Omental fat pad (tissue), 4 donors: Measurements from ENCODE around the gene HMSD. TPM values are rescaled to one million over a fixed set of nuclear protein-coding genes. Genes with fewer than 3 reads are reported as not detected.
"Not testable (repeated sequence)": the region's sequence is repeated elsewhere in the genome, so short reads cannot be mapped to it uniquely, and the experiment has no call there.

Experiments
- ATAC-seq: fragments of 150-250 bp; one replicate; pipeline ENCODE4 v1.9.1; 2016; ENCODE audit warnings: mild to moderate bottlenecking, moderate library complexity; ENCODE audit not compliant: low FRiP score
- DNase-seq: peaks from one replicate; pipeline ENCODE4 v3.0.0-alpha.2; 2019; ENCODE audit warnings: low spot score
- CTCF ChIP-seq, 3 donors: fragments of 450-650 bp; IDR thresholded peaks; one replicate each; pipeline ENCODE4 v1.5.1; 2016 to 2017; ENCODE audit warnings: antibody characterized with exemption in 3 of 3, mild to moderate bottlenecking in 3 of 3, moderate library complexity in 2 of 3
- total RNA-seq, 4 donors: library from RNA; depleted of rRNA; stranded (reverse); fragments of >200 nt; gene quantifications; one replicate each; pipeline ENCODE4 v1.1.0, GENCODE V29; 2016

Gene HMSD
- total RNA-seq, 4 donors from 2014 or later = 0.38 to 1.6 (median 0.72) TPM; not detected in 1

DNA sequence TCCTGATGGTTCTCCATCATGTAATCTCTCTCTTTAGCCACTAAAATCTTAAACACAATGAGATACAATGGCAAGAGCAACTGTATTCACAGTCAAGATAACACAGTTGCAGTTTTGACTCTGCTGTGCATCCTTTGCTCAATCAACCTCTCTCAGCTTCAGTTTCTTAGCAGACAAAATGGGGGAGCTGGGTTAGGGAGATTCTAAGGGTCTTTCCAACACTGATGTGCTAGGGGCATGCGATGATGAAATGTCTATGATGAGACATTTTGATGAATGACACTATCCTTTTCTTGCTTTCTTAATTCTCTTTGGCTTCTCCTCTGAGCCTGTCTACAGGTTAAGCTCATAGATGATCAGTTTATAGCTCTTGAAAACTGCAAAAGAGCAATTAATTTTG lies 40.2 kb upstream of the HMSD start:
- no peak for ATAC-seq
- TF ChIP-seq CTCF (IDR thresholded peaks at IDR 0.05) = no peak
- DNase-seq = no peak

GRCh38 chr18:63909870-63910269 lies 39.2 kb upstream of the HMSD start:
- no peak for TF ChIP-seq CTCF (IDR thresholded peaks at IDR 0.05)
- ATAC-seq (no peak), DNase-seq (no peak)

DNA sequence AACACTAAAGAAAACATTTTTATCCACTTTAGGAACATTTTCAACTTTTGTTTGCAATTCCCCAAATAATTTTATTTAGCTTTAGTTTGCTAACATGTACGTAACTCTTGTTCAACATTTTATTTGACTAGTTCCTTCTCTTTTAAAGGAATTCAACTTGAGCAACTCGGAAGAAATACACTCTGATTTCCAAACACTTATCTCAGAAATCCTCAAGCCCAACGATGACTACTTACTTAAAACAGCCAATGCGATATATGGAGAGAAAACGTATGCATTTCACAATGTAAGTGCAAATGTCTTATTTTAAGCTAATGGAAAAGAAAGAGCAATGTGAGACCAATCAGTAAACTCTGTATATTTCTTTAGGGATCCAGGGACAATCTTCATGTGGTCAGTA lies 31.3 kb upstream of the HMSD start:
- DNase-seq (no peak), ATAC-seq (no peak)
- no peak for TF ChIP-seq CTCF (IDR thresholded peaks at IDR 0.05)

DNA sequence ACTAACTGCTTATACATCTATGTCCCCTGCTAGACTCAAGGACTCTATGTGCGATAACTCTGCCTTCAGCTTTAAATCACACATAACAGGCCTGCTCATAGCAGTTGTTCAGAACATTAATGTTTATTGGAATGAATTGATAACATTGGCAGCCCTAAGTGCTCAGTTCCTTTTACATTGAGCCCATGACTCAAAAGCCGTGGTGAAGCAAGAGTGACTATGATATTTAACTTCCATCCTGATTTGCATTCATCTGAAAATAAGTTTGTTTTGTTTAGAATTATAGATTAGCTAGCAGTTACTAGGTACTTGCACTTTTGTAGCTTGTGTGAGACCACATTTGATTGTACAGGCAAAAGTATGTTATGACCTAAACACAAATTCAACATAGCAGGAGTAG lies 27.1 kb upstream of the HMSD start:
- DNase-seq (no peak), ATAC-seq (no peak)
- no peak for TF ChIP-seq CTCF (IDR thresholded peaks at IDR 0.05)

DNA sequence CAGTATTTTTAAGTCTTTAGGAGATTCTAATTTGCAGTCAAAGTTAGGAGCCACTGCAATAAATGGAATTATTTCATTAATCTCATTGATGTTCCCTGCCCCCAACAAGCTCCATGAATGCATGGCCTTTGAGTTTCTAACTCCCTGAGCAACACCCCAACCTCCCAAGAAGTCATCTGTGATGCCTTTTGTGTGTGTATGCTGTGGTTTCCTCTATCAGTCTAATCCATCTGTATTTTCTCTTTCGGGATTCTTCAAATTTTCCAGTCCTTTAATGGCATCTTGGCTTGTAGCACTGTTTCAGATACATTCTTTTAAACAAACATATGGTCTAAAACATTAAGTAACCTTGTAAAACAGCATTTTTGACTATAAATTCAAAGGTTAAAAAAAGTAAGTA lies 24.6 kb upstream of the HMSD start:
- no peak for TF ChIP-seq CTCF (IDR thresholded peaks at IDR 0.05)
- no peak for ATAC-seq
- no peak for DNase-seq

DNA sequence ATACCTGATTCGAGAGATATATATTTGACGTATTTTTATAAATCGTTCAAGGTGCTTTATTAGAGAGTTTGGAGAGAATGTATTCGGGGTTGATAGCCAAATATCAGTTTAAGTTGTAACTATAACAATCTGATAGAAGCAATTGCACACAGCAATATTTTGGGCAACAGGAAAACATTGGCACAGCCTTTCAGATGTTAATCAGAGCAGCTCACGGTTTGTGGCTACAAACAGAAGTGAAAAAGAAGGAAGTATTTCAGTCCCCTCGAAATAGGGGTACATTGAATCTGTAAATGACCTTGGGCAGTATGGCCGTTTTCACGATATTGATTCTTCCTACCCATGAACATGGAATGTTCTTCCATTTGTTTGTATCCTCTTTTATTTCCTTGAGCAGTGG lies 20.8 kb upstream of the HMSD start:
- TF ChIP-seq CTCF (IDR thresholded peaks at IDR 0.05) = no peak
- no peak for ATAC-seq
- no peak for DNase-seq

- DNase-seq, ATAC-seq: not testable (repeated sequence)
Observed at GRCh38 chr18:63929369-63929768, 19.7 kb upstream of the HMSD start.

GRCh38 chr18:63930773-63931354 lies 18.2 kb upstream of the HMSD start:
- no peak for TF ChIP-seq CTCF (IDR thresholded peaks at IDR 0.05)
- ATAC-seq (no peak), DNase-seq (no peak)
